ENCODE results near the gene EAPP.
"Not testable (repeated sequence)": the region's sequence is repeated elsewhere in the genome, so short reads cannot be mapped to it uniquely, and the experiment has no call there.

EAPP gene

GRCh38 chr14:34482463-34482862, 57.0 kb downstream of the EAPP start:
- DNase-seq (ENCODE audit: low read depth), result no peak

DNA sequence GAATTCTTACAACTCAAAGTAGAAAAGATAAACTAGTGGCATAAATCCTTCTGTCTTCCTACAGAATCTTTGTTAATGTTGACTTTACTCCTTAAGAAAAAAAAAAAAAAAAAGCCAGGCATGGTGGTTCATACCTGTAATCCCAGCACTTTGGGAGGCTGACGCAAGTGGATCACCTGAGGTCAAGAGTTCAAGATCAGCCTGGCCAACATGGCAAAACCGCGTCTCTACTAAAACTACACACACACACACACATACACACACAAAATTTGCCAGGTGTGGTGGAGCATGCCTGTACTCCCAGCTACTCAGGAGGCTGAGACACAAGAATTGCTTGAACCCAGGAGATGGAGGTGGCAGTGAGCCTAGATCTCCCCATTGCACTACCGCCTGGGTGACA, 59.8 kb downstream of the EAPP start:
- no peak for DNase-seq (ENCODE audit: low read depth)

- no peak for DNase-seq (ENCODE audit: low read depth)
These were observed 61.2 kb downstream of the EAPP start for GRCh38 chr14:34478261-34478660.

DNA sequence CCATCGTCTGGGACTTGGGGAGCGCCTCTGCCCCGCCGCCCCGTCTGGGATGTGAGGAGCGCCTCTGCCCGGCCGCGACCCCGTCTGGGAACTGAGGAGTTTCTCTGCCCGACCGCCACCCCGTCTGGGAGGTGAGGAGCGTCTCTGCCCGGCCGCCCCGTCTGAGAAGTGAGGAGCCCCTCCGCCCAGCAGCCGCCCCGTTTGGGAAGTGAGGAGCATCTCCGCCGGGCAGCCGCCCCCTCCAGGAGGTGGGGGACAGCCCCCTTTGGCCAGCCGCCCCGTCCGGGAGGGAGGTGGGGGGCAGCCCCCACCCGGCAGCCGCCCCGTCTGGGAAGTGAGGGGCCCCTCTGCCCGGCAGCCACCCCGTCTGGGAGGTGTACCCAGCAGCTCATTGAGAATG, 63.5 kb downstream of the EAPP start:
- DNase-seq (ENCODE audit: low read depth), result not testable (repeated sequence)

DNA sequence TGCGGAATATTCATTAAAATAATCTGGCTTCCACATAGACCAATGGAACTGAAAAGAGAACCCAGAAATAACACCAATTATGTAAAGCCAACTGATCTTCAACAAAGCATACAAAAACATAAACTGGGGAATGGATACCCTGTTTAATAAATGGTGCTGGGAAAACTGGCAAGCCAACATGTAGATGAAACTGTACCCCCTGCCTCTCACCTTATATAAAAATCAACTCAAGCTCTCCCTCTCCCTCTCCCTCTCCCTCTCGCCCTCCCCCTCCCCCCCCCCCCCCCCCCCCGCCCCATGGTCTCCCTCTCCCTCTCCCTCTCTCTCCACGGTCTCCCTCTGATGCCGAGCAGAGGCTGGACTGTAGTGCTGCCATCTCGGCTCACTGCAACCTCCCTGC, 64.3 kb downstream of the EAPP start:
- no peak for DNase-seq (ENCODE audit: low read depth)

DNA sequence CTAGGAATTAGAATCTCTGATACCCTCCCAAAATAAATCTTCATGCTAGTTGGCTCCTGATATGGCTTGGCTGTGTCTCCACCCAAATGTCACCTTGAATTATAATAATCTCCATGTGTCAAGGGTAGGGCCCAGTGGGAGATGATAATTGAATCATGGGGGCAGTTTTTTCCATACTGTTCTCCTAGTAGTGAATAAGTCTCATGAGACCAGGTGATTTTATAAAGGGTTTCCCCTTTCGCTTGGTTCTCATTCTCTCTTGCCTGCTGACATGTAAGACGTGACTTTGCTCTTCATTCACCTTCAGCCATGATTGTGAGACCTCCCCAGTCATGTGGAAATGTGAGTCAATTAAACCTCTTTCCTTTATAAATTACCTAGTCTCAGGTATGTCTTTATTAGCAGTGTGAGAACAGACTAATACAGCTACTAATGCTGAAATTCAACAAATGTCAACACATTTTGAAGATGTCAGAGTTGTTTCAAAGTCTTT, 65.3 kb downstream of the EAPP start:
- DNase-seq (ENCODE audit: low read depth), result no peak

DNA sequence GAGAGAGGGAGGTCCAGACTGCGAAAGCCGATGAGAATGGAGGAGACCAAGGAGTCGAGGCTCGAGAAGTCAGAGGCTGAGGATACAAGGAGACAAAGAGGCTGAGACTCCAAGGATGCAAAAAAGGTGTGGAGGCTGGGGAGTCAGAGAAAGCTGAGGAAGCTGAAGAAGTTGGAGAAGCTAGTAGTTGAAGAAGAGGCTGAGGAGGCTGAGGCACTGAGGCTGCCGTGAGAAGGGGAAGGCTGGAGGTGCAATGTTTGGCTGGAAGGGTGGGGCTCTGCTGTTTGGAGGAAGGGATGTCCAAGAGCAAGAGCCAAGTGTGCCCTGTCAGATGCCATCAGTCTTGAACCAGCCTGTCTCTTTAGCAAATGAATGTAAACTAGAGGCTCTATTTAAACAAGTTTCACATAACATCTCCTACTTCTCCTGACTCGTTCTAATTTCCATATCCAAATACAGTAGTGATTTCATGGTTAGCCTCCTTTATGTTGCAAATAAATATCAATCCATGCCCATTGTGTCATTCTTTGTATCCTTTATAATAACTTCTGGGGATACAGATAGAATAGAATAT, 66.7 kb downstream of the EAPP start:
- DNase-seq (ENCODE audit: low read depth), result no peak

- no peak for DNase-seq (ENCODE audit: low read depth)
These were observed 69.2 kb downstream of the EAPP start for GRCh38 chr14:34470319-34470718.

GRCh38 chr14:34466691-34467090, 72.8 kb downstream of the EAPP start:
- no peak for DNase-seq (ENCODE audit: low read depth)
